ENCODE measurements around the gene CASP8AP2.
"Not testable (repeated sequence)": the region's sequence is repeated elsewhere in the genome, so short reads cannot be mapped to it uniquely, and the experiment has no call there.

The CASP8AP2 gene

DNA sequence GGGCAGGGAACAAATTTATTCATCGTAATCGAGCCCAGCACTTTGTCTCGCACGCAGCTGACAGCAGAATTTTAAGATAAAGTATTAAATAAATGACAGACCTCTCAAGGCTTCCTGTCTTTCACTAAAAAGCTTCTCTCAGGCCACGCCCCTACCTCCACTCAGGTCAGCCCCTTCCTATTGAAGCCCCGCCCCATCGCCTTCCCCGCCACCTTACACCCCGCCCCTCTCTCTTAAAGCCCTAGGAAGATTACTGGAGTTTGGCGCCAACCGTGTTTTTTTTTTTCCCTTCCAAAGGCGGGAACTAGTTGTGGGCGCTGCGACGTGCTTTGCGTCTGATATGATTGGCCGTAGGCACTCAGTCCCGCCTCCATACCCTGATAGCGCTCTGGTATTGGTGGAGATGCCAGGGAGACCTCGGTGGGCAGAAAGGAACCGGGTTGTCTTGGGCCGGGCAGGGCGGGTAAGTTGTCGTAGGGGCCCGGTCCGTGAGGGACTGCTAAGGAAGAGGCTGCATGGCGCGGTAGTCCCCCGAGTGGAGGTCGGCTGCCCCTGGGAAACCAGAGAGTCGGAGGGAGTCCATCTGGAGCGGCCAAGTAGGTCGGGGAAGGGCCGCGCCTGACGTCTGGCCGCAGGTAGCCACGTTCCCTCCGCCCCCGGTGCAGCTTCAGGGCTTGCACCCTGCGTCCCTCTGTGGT, at the start of gene CASP8AP2:
TSS of gene CASP8AP2 (plus strand) at position 409 of the 698 bp plus-strand sequence.
- in situ Hi-C loops (cut with MboI; ENCODE audit: low sequenced_read_pairs), result no loop called here

DNA sequence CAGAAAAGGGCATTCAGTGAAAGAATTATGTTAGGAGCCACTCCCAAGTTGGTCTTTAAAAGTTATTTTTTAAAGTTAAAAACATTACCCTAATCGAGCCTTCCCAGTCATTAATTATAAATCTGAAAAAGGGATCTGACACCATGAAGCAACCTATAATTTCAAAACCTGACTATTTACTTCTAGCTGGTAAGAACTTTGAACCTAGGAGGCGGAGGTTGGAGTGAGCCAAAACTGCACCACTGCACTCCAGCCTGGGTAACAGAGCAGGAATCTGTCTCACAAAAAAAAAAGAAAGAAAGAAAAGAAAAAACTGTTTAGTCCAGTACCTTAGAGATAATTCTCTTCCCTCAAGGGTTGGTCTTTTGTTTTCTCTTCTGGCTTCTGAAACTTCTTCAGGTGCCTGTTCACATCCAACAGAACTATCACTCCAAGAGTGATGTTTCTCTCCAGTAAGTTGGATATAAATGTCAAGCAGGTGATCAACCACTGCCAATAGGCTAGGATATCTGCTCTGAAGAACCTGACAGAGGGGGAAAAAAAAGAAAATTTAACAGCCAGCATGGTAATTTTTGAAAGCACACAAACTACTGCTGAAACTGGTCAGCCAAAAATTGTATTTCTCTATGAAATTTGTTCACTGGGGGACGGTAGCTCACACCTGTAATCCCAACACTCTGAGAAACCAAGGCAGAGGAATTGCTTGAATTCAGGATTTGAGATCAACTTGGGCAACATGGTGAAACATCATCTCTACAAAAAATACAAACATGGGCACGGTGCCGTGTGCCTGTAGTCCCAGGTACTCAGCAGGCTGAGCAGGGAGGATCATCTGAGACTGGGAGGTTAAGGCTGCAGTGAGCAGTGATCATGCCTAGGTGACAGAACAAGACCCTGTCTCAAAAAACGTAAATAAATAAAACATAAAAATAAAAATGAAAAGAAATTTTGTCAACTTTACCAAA, 48.3 kb upstream of the CASP8AP2 start:
- in situ Hi-C loops (cut with MboI; ENCODE audit: low sequenced_read_pairs), result no loop called here

GRCh38 chr6:89782222-89782621, 47.5 kb upstream of the CASP8AP2 start:
- in situ Hi-C loops (cut with MboI; ENCODE audit: low sequenced_read_pairs), result no loop called here

GRCh38 chr6:89783293-89783692, 46.4 kb upstream of the CASP8AP2 start:
- in situ Hi-C loops (cut with MboI; ENCODE audit: low sequenced_read_pairs), result not testable (repeated sequence)

- in situ Hi-C loops (cut with MboI; ENCODE audit: low sequenced_read_pairs), result no loop called here
Observed at GRCh38 chr6:89784838-89785237, 44.8 kb upstream of the CASP8AP2 start.

DNA sequence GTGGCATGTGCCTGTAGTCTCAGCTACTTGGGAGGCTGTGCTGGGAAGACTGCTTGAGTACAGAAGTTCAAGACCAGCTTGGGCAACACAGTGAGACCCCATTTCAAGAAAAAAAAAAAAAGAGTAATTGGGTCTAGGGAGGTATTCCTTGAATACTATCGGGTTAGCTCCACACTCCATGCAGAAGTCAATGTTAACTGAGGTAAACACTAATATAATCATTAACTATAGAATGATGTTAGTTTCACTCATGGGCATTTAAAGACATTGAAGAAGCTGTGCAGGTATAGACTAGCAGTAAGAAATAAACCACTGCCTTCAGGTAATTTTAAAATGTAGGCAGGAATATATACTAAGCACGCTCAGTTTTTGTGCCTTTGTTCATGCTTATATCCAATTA, 42.7 kb upstream of the CASP8AP2 start:
- in situ Hi-C loops (cut with MboI; ENCODE audit: low sequenced_read_pairs), result no loop called here

- in situ Hi-C loops (cut with MboI; ENCODE audit: low sequenced_read_pairs), result no loop called here
Observed at GRCh38 chr6:89787660-89788328, 41.9 kb upstream of the CASP8AP2 start.

DNA sequence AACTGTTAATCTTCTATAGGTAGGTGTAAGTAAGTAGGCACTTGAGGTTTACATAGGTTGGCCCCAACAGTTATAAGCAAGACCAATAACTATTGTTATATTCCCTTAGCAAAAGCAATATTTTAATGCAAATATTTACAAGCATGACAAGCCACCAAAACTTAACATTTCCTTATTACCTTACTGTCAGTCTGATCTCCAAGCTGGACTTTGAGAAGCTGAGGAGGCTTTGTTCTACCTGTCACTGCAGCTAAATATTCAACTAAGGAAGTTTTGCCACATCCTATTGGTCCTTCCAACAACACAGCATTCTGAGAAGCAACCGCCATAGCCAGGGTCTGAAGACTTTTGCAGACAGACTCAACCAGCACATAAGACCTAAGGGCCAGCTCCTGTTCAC, 39.7 kb upstream of the CASP8AP2 start:
- in situ Hi-C loops (cut with MboI; ENCODE audit: low sequenced_read_pairs), result no loop called here

DNA sequence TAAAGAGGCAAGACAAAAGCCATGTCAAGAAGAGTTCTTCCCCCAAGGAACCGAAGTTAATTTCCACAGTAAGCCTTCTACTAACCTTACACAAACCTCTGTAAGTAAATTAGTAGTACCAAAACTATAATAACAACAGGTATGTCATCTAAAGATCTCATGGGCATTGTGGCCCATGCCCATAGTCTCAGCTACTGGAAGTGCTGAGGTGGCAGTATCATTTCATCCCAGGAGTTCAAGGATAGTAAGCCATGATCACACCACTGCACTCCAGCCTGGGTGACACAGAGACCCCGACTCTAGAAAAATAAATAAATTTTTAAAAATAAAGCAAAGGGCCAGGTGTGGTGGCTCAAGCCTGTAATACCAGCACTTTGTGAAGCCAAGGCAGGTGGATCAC, 39.3 kb upstream of the CASP8AP2 start:
- in situ Hi-C loops (cut with MboI; ENCODE audit: low sequenced_read_pairs), result no loop called here

DNA sequence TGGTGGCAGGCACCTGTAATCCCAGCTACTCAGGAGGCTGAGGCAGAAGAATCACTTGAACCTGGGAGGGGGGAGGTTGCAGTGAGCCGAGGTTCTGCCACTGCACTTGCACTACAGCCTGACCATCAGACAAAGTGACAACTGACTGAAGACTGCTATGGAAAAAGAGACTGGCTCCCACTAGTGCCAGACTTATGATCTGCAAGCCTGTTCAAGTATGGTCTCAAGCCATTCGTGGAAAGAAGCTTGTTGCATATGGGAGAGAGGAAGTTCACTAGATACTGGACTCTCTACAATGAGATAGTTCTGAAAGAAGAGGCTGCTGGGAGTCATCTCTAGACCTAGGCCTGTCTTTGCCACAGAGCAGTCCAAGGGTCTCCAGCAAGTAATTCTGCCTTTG, 36.8 kb upstream of the CASP8AP2 start:
- in situ Hi-C loops (cut with MboI; ENCODE audit: low sequenced_read_pairs), result no loop called here

GRCh38 chr6:89793586-89793985, 36.1 kb upstream of the CASP8AP2 start:
- in situ Hi-C loops (cut with MboI; ENCODE audit: low sequenced_read_pairs), result no loop called here

- in situ Hi-C loops (cut with MboI; ENCODE audit: low sequenced_read_pairs), result no loop called here
Observed at GRCh38 chr6:89794324-89794723, 35.4 kb upstream of the CASP8AP2 start.

- in situ Hi-C loops (cut with MboI; ENCODE audit: low sequenced_read_pairs), result no loop called here
Observed at GRCh38 chr6:89797317-89797716, 32.4 kb upstream of the CASP8AP2 start.

GRCh38 chr6:89799096-89799495, 30.6 kb upstream of the CASP8AP2 start:
- in situ Hi-C loops (cut with MboI; ENCODE audit: low sequenced_read_pairs), result no loop called here

GRCh38 chr6:89799756-89800155, 29.9 kb upstream of the CASP8AP2 start:
- in situ Hi-C loops (cut with MboI; ENCODE audit: low sequenced_read_pairs), result no loop called here

- in situ Hi-C loops (cut with MboI; ENCODE audit: low sequenced_read_pairs), result no loop called here
Observed at GRCh38 chr6:89803271-89803670, 26.4 kb upstream of the CASP8AP2 start.

DNA sequence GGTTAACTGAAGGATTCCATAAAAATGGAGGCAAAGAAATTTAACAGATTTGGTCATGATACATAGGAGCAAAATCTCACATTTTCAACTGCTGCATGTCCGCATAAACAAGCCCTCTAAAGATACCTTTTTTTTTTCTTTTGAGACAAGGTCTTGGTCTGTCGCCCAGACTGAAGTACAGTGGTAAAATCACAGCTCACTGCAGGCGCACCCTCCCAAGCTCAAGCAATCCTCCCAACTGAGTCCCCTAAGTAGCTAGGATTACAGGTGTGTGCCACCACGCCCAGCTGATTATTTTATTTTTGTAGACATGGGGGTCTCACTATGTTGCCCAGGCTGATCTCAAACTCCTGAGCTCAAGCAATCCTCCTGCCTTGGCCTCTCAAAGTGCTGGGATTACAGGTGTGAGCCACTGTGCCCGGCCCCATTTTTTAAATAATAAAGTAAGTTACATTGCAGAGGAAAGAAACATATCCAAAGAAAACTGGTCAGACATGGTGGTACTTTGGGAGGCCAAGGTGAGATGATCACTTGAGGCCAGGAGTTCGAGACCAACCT, 23.8 kb upstream of the CASP8AP2 start:
- in situ Hi-C loops (cut with MboI; ENCODE audit: low sequenced_read_pairs), result no loop called here

GRCh38 chr6:89807581-89807980, 22.1 kb upstream of the CASP8AP2 start:
- in situ Hi-C loops (cut with MboI; ENCODE audit: low sequenced_read_pairs), result no loop called here

DNA sequence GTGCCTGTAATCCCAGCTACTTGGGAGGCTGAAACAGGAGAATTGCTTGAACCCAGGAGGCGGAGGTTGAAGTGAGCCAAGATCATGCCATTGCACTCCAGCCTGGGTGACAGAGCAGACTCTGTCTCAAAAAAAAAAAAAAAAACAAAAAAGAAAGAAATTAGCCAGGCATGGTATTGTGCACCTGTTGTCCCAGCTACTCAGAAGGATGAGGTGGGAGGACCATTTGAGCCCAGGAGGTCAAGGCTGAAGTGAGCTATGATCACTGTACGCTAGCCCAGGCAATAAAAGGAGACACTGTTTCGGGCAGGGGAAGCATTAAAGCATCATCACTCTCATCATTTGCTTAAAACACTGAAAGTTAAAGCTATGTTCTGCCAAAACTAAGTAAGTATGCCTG, 16.3 kb upstream of the CASP8AP2 start:
- in situ Hi-C loops (cut with MboI; ENCODE audit: low sequenced_read_pairs), result not testable (repeated sequence)

GRCh38 chr6:89817481-89817880, 12.2 kb upstream of the CASP8AP2 start:
- in situ Hi-C loops (cut with MboI; ENCODE audit: low sequenced_read_pairs), result no loop called here

- in situ Hi-C loops (cut with MboI; ENCODE audit: low sequenced_read_pairs), result no loop called here
Observed at GRCh38 chr6:89818977-89819335, 10.7 kb upstream of the CASP8AP2 start.
